NCI-H2171 treated with DMSO at 0.1 percent for 48 hours (cell line): Measurements from ENCODE around the gene PHLDB2.

Source experiments
- DNase-seq: peaks from one replicate; lab custom pipeline; 2025; lab: John Stamatoyannopoulos, UW

PHLDB2 gene

DNA sequence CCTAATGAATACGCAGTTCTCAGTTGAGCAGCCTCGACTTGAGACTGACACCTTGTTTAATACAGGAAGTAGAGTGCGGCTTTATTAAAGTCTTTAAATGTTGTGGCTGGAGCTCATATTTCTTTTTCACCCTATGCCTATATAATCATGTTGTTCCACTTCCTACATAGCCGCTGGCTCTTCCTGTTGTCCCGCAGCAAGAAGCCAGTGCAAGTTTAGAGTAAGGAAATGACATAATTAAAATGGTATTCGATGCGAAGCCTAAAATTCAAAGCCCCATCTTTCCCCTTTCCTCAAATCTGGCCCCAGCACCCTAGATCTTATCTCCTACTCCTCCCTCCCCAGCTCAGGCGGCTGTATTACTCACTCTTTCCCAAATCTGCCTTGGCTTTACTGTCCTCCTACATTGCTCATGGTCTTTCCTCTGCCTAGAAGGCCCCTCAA, 7.5 kb upstream of the PHLDB2 start:
- DNase-seq: no peak

DNA sequence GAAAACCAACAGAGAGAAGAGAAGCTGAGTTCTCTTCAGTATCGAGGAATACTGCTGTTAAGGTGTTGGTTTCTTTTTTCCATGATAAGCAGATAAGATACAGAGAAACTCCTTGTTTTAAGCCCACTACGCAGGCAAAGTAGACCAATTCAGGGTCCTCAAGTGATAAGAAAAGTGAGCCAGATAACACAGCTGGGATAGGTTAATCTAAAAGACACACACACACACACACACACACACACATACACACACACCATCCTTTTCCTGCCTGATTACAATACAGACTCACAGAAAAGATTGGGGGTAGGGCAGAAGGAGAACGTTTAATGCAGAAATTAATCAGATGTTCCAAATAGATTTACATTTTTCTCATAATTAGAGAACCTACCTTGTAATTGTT, 6.5 kb upstream of the PHLDB2 start:
- no peak for DNase-seq

DNA sequence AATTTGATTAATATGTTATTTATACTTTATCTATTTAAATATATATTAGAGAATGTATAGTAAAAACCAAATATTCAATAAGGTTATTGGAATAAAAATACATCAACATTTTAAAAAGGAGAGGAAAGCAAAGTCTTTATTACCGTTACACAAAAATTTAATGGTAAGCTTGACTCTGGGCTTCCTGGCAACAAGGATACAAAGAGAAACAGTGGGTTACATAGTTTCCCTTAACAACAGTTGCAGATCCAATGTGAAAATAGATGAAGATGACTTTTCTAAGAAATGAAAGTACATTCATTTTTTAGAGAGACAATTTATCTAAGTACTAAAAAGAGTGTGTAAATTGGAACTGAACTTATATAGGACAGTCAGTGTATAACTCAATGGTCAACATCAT, 6.0 kb upstream of the PHLDB2 start:
- DNase-seq: no peak

DNA sequence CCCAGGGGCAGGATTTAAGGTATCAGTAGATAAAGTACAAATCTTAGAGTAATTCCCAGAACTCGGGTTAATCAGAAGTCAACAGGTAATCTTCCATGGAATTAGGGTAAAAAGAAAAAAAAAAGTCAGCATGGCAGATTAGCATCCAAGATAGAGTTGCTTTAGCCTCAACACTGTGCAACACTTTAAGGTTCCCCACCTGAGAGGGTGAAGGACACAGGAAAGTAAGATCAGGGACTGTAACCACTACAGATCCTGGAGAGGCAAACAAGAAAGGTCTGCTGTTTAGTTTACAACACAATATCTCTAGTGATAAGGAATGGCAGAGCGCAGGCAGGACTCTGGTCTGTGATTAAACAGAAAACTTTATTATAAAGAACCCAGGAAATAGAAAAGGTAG, 4.1 kb upstream of the PHLDB2 start:
- DNase-seq: no peak

DNA sequence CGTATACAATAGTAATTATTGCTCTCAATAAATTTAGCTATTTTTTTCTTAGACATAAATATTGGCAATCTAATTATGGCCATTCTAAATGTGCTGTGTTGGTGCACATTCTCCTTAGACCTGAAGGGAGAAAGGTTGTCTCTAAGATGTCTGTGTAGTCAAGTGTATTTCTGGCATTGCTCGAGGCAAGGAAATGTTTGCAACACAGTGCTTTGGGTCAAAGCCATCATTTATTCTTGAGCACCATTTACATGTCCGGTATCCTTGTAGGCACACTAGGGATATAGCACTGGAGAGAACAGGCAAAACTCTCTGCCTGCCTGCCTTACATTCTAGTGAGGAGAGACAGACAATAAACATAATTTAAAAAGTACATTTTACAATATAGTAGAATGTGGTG, 2.6 kb upstream of the PHLDB2 start:
- DNase-seq: no peak

DNA sequence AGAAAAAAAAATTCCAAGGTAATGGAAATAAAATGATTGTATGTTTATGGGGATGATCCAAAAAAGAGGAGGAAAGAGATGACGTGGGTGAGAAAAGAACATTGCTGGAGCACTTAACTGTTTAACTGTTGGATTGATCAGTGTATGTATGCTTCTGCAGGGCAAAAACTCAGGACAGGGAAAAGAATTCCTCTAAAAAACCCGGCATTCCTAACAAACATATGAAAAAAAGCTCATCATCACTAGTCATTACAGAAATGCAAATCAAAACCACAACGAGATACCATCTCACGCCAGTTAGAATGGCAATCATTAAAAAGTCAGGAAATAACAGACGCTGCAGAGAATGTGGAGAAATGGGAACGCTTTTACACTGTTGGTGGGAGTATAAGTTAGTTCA, 1.6 kb upstream of the PHLDB2 start:
- DNase-seq: no peak

DNA sequence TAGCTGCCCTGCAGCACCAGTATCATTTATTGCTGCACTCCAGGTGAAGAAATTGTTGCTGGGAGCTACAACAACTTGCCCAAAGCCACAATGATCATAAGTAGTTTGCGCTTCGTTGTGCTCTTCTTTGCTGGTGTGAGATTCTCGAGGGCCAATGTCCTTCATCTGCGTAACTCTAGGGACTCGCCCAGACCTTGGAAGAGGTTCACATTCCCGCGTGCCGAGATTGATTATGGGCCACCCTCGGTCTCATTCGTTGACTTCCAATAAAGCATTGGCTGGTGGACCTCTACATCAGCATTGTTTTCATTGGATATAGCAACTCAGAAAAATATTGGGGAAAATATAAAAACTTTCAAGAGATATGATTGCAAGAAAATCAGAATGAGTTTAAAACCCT, 423 bp upstream of the PHLDB2 start:
- DNase-seq: no peak

DNA sequence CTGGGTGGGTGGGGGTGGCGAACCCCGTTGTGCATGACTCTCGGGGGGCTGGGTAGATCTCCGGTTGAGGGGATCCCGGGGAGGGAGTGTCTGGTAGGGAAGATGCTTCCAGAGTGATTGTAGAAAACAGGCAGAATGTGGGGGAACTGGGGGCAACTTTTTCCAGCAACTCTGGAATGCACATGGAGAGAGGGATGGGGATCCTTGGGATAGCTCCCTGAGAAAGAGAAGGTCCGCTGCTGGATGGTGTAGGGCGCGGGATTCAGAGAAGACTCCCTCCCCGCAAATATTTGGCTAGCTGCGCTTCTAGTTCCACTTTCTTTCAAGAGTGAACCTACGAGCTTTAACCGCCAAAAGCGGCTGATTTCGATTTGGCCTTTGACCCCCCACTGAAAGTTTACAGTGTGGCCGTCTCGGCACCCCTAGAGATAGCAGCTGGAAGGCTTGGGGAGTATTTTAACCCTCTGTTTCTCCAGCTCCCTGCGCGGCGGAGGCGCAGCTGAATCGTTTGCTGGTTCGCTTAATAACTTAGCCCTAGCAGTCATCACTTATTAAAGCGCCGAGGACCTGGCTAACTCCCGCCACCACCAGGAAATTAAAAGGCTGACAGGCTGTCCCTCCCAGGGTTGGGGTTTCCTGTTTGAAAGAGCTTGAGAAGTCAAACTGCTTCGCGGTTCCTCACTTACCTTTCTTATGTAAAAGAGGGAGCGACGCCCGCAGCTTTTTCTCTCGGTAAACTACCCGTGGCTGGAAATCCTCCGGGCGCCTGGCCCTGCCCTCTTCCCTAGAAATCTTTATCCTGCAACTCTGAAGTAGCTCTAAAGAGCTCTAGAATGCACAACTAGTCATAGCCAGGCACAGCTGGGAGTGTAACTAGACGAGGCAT, 1.2 kb downstream of the PHLDB2 start:
- peak; percentile 74 for DNase-seq

DNA sequence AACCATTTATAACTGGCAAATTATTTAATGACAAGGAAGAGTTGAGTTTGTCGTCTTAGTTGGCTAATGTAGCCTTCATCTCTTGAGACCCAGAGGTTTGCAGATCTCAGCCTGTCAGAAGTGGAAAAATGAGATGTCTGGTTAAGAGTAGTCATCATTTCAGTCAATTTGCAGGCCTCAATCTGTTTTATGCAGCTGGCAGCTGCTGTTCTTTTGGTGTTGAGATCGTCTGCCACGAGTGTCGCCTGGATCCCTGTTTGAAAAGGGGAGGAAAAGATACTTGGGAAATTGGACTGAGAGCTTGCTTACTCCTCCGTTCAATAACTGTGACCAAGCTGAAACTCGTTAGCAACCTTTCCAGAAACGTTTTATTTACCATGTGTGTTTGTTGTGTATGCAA, 2.3 kb downstream of the PHLDB2 start:
- DNase-seq: peak; percentile 93

DNA sequence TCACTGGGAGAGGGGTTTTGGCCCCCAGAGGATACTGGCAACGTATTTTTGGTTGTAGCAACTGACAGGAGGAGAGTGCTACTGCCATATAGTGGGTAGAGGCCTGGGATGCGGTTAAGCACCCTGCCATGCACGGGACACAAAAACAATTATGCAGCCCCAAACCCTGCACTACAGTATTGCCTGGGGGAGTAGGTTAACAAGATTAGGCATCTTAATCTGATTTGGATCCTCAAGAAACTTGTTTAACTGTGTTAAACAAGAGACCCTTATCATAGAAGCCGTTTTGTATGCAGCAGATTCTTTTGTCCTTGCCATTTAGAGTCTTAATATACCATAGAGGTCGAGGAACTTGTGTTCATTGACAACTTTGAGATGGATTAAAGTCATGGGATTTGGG, 3.4 kb downstream of the PHLDB2 start:
- peak; percentile 29 for DNase-seq

DNA sequence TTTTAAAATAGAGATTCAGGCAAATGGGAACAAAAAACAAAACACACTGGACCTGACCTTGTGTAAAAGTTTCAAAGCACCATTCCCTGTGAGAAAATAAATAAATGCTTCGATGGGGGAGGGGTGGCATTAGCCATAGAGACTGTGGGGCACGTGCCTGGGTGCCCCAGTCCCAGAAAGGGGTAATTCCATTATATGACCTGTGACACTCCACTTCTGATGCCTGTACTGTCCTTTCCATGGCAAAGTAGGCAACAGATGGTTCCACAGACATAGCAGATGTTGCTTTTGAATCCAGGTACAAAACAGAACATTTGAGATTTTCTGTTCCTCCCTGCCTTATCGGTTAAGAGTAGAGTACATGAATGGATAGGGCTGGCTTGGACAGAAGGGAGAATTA, 3.9 kb downstream of the PHLDB2 start:
- DNase-seq: peak; percentile 95

DNA sequence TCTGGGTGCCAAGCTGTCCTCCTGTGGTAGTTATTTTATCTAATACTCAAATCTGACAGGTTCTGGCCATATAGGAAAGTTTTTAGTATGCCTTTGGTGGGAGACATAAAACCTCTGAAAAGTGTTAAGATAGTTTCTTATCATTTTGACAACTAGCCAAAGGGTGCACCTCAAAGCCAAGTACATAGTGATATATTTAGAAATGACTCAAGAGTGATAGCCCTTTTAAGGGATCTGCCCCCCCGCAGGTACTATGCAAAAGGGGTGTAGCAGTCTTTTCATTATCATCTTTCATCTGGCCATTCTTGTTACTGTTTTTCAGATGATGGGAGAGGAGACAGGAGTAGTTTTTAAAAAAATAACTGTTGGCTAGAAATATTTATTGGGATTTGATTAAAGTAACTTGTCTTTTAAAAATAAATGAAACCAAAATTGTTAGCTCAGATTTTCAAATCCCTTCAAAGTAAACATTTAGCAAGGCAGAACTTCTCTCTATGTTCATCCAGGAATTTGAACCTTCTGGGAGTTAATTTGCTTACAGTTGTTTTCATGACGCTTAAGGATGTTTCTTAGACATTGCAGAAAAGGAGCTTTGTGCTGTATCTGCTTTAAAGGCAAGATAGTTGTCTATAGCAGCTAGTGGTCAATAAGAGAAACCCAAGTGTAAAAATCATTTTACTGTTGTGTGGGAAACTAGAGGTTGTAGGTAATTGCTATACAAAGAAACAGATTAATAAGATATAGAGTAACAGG, 5.1 kb downstream of the PHLDB2 start:
- no peak for DNase-seq

DNA sequence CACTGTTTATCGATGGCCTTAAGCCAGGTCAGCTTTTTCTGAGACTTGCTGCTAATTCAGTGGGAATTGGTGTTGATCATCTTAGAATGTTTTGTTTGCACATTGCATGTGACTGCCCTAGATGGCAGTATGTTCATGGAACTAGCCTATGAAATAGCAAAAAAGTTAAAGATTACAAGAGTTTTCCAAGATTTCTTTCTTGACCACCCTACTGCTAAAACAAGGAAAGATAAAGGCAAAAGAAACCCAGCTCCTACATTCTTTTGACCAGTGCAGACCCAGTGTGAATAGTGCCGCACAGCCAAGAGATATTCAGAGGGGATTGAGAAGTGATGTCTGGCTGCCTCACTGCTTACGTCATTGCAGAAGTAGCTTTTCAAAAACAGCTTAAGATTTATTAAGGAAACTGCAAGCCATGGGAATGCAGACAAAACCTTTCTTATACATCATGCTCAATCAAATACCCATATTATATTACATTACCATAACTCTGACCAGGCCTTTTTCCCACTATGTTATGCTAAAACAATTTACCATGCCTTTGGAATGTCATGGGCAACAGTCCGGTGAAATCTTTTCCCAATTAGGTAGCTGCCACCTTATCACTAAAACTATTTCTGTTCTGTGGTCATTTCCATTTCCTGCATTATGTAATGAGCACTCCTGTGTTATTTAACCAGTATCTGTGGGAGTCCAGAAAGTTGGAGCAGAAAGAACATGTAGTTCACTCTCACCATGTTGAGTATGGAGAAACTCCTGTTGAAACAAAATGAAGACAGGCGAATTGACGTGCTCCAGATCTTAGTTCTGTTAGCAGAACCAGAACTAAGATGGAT, 6.0 kb downstream of the PHLDB2 start:
- no peak for DNase-seq

DNA sequence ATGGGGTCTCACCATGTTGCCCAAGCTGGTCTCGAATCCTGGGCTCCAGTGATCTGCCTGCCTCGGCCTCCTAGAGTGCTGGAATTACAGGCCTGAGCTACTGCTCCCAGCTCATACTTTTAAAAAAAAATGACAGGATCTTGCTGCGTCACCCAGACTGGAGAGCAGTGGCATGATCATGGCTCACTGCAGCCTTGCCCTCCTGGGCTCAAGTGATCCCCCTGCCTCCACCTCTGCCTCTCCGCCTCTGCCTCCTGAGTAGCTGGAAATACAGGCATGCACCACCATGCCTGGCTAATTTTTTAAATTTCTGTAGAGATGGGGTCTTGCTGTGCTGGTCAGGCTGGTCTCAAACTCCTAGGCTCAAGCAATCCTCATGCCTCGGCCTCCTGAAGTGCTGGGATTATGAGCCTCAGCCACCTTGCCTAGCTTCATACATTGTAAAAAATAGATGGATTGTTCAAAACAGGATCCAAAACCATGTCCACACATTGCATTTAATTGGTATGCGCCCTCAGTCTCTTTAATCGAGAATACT, 8.9 kb downstream of the PHLDB2 start:
- DNase-seq: no peak

DNA sequence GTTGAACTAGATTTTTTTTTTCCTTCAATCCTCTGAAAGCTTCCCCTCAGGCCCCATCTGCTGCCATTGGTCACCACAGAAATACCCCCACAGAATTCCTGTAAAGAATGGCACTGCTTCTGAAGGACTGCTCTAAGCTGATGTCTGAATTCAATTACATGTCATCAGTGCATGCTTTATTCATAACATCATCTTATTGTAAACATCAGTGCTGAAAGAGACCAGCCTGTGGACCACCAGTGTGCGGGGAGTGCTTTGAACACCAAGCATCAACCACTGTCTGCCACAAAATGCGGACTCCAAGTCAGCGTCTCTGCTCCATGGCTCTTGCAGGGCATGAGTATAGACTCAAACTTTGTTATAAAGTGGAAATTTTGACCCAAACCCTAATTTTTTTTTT, 11.6 kb downstream of the PHLDB2 start:
- no peak for DNase-seq

DNA sequence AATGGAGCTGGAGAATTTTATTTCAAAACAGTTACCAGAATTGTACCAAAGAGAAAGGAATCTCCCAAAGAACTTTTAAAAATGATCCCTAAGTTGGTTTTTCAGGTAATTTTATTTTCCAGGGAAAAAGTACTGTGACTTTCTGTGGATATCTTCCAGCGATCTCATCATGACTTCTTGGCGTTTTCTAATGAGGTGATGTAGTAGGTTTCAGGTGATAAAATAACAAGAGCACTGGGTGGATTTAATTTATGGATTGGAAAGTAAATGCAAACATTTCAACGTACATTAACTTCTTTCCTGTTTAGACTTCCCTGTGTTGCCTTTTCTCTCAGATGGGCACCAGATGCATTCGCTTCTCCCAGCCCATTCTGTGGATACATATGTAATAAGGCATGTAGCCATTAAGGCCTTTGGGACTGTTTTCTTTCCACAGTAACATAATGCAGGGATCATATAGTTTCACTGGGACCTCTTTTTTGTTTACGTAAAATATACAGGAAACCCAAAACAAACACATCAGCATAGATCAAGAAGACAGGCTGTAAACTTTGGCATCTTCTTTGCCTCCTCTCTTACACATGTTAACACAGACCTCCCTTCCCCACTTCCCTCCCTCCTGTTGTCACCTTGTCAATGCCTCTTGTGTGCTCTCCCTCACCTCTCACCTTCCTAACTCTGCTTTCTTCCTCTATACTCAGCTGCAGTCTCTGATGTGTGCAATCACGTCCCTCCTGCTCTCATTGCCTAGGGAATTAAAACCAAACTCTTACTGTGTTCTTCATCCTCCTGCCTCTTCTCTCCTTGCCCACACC, 13.0 kb downstream of the PHLDB2 start:
- no peak for DNase-seq

DNA sequence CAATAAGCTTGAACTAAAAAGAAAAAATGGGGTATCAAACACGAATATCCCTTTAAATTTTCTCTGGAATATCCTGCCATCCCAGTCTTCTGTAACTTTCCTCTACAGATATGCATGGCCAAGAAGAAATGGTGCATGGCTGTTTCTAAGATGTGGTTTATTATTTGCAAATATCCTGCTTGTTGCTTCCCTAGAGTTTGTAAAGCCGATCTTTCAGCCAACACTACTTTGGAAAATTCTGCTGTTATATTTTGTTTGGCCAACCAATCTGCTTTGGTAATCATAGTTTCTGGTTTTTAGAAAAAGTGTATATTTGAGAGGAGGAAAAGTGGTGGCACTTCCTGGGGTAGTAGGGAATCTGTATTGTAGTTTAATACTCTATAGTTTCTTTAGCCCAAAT, 13.9 kb downstream of the PHLDB2 start:
- no peak for DNase-seq

DNA sequence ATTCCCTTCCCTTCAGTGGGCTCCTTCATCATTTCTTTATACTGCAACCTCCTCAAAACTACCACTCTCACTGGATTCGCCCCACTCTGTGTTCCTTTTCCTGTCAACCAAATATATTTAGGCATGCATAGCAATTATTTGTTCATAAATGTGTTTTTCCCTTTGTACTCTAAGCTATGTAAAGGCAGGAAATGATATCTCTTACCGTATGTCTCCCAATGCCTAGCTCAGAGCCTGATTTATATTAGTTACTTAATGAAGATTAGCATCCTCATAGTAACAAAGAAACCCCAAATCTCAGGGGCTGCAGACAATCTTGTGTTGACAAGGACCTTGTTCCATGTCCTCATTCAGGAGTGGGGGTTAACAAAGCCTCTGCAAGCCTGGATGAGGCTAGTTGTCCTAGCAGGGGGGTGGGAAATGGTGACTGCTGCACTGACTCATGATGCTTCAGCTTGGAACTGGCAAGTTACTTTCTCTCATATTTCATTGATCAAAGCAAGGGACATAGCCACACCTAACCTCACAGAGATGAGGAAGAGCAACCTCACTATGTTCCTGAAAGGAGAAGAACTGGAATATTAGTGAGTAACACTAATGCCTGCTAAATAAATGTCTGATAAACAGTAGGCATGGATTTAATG, 15.2 kb downstream of the PHLDB2 start:
- DNase-seq: no peak

DNA sequence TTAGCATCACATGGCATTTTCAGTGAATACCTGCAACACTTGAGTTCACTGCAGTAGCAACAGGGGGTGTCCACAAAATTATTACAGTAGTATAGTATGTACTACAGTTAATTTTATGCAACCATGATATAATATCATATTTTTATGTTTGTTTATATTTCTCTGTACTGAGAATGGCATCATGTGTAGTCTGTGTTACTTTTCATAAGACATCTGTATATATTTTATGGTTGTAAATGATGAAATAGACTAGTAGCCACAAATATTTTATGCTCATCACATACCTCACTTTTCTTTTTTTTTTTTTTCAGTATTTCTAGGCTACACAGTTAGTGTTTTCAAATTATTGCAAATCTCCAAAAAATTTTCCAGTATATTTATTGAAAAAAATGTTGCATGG, 22.4 kb downstream of the PHLDB2 start:
- DNase-seq: no peak

DNA sequence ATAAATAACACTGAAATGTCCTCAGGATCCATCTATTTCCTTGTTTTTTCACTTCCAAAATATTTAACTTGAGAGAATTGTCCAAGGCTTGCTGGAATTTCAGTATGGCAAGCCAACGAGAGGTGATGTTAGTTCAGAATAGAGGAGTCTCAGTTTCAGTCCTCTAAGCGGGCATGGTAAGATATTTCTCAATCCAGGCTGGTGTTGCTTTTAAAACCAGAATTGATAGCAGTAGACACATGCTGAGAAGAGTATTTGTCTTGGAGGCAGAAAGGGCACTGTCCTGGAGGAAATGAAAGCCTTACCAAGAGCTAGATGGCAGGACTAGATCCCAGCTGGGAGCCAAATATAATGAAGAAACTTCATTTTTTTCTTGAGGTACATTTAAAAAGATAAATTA, 23.1 kb downstream of the PHLDB2 start:
- no peak for DNase-seq

DNA sequence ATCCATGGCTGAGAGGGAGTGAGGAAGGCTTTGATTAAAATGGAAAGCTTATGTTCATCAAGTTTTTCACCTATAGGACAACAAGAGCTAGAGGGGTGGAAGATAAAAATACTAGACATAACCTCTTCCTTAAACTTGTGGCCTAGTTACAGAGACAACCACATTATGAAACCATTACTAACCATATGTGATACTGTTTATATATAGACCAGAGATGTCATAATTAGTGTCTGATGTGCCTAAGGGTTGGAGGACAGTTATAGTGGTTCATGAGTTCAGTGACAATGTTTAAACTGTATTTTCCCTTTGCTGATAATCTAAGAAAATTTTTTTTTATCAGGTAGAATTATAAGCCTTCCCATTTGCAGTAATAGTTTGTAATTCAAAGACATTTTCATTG, 23.7 kb downstream of the PHLDB2 start:
- DNase-seq: no peak
